A549 (cell line): Measurements from ENCODE around the gene MRPL20.
"Not testable (repeated sequence)": the region's sequence is repeated elsewhere in the genome, so short reads cannot be mapped to it uniquely, and the experiment has no call there.

Source experiments
- BHLHE40 ChIP-seq: IDR thresholded peaks from 2 replicates; pipeline ENCODE4 v1.6.1; 2012; ENCODE audit warnings: low read depth, low read length, inconsistent platforms
- CBX2 ChIP-seq: fragments of 200-600 bp; sonication (generic); IDR thresholded peaks from 2 replicates; pipeline ENCODE4 v1.6.1; 2016; ENCODE audit warnings: low read depth, mild to moderate bottlenecking, borderline replicate concordance
- CBX8 ChIP-seq: fragments of 200-600 bp; sonication (generic); IDR thresholded peaks from 2 replicates; pipeline ENCODE4 v1.6.1; 2016
- CEBPB ChIP-seq, 2 experiments: fragments of >200 bp in 1 of 2; sonication (Bioruptor Twin) in 1 of 2; formaldehyde crosslinking in 1 of 2; IDR thresholded peaks; 2 replicates each; pipeline ENCODE4 v1.6.1; 2012 to 2016
- CTCF ChIP-seq: fragments of >200 bp; sonication (Bioruptor Twin); formaldehyde crosslinking; IDR thresholded peaks from 3 replicates; pipeline ENCODE4 v1.5.1; 2016
- EP300 ChIP-seq, 2 experiments: fragments of >200 bp; sonication (Bioruptor Twin); formaldehyde crosslinking; IDR thresholded peaks; 2 replicates in 1 of 2; 3 replicates in 1 of 2; pipeline ENCODE4 v1.6.1; 2016 to 2017
- HMGXB4 ChIP-seq: fragments of 250-450 bp; sonication (Bioruptor Pico); IDR thresholded peaks from 2 replicates; pipeline ENCODE4 v1.5.0; 2021; ENCODE audit warnings: mild to moderate bottlenecking, moderate library complexity, borderline replicate concordance
- HOXA7 ChIP-seq: fragments of 250-450 bp; sonication (Bioruptor Pico); IDR thresholded peaks from 2 replicates; pipeline ENCODE4 v1.5.0; 2020; ENCODE audit warnings: mild to moderate bottlenecking, moderate library complexity
- POLR2A ChIP-seq: IDR thresholded peaks from 2 replicates; pipeline ENCODE4 v1.6.1; 2012; ENCODE audit warnings: mild to moderate bottlenecking, low read length
- RARB ChIP-seq: fragments of 250-450 bp; sonication (Bioruptor Pico); IDR thresholded peaks from 2 replicates; pipeline ENCODE4 v1.8.0; 2021; ENCODE audit warnings: mild to moderate bottlenecking, moderate library complexity
- RFX5 ChIP-seq: fragments of 450-650 bp; IDR thresholded peaks from 2 replicates; pipeline ENCODE4 v1.7.1; 2014; ENCODE audit warnings: antibody characterized with exemption, mild to moderate bottlenecking, moderate library complexity
- SREBF2 ChIP-seq: fragments of 450-650 bp; IDR thresholded peaks from 2 replicates; pipeline ENCODE4 v1.6.1; 2014; ENCODE audit warnings: mild to moderate bottlenecking, moderate library complexity
- TF ChIP-seq, protein P1 (sequence below): IDR thresholded peaks from 2 replicates; pipeline ENCODE4 v1.6.1; 2012

DNA sequence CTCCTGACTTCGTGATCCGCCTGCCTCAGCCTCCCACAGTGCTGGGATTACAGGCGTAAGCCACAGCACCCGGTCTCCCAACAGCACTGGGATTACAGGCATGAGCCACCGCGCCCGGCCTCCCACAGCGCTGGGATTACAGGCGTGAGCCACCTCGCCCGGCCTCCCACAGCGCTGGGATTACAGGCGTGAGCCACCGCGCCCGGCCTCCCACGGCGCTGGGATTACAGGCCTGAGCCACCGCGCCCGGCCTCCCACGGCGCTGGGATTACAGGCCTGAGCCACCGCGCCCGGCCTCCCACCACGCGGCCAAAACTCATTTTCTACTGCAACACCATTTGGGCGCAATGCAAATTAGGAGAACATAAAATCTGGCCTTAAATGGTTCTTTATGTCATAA, 21.8 kb downstream of the MRPL20 start:
- TF ChIP-seq POLR2A; RARB (CRISPR knock-in tag); EP300 (IDR thresholded peaks at IDR 0.05); RFX5; CBX2; BHLHE40; CTCF; HMGXB4 (CRISPR knock-in tag); CBX8; HOXA7 (CRISPR knock-in tag); CEBPB (IDR thresholded peaks at IDR 0.05); SREBF2: not testable (repeated sequence)
- TF ChIP-seq, protein P1, sequence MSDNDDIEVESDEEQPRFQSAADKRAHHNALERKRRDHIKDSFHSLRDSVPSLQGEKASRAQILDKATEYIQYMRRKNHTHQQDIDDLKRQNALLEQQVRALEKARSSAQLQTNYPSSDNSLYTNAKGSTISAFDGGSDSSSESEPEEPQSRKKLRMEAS: not testable (repeated sequence)
